Keratinocyte (primary cell): ENCODE results near the gene HIGD2A. TPM values are rescaled to one million over a fixed set of nuclear protein-coding genes. Genes with fewer than 3 reads are reported as not detected.

Experiments
- DNase-seq: peaks from one replicate; pipeline ENCODE4 v3.0.0-alpha.2; 2011; ENCODE audit warnings: low read depth, missing footprints, low spot score
- FAIRE-seq: peaks from 2 replicates; lab custom pipeline; 2011; peaks lifted over from hg19 to GRCh38; lab: Jason Lieb, UNC
- H2AFZ ChIP-seq: 2 replicates; pipeline ENCODE4 v1.6.0; 2012; ENCODE audit warnings: low read length, control low read depth, inconsistent platforms; ENCODE audit not compliant: control insufficient read depth
- H3K27ac ChIP-seq: 2 replicates; pipeline ENCODE4 v1.5.1; 2011; ENCODE audit warnings: low read length; ENCODE audit not compliant: control insufficient read depth, insufficient read depth
- H3K27me3 ChIP-seq: 3 replicates; pipeline ENCODE4 v1.6.0; 2011; ENCODE audit warnings: low read length; ENCODE audit not compliant: control insufficient read depth, insufficient read depth; ENCODE audit errors: extremely low read depth
- H3K36me3 ChIP-seq, 2 experiments: 2 replicates in 1 of 2; 3 replicates in 1 of 2; pipeline ENCODE4 v1.5.1; 2011; ENCODE audit warnings: low read length in 2 of 2, mild to moderate bottlenecking in 1 of 2; ENCODE audit not compliant: control insufficient read depth in 2 of 2, insufficient read depth in 2 of 2; ENCODE audit errors: extremely low read depth in 1 of 2
- H3K4me1 ChIP-seq: 3 replicates; pipeline ENCODE4 v1.5.1; 2011; ENCODE audit warnings: low read length; ENCODE audit not compliant: control insufficient read depth, insufficient read depth; ENCODE audit errors: extremely low read depth
- H3K4me2 ChIP-seq: 3 replicates; pipeline ENCODE4 v1.6.0; 2011; ENCODE audit warnings: low read depth, low read length; ENCODE audit not compliant: control insufficient read depth, insufficient read depth; ENCODE audit errors: extremely low read depth
- H3K4me3 ChIP-seq, 3 experiments: fragments of 200-600 bp in 1 of 3; sonication (generic) in 1 of 3; 2 replicates in 2 of 3; 3 replicates in 1 of 3; pipeline ENCODE4 v1.5.1; 2011 to 2016; ENCODE audit warnings: low read length in 3 of 3, mild to moderate bottlenecking in 3 of 3, control low read depth in 2 of 3, inconsistent platforms in 1 of 3, low read depth in 1 of 3, mixed read lengths in 1 of 3, mixed run types in 1 of 3, moderate library complexity in 1 of 3; ENCODE audit not compliant: control insufficient read depth in 2 of 3, insufficient read depth in 2 of 3; ENCODE audit errors: extremely low read depth in 1 of 3
- H3K79me2 ChIP-seq: 2 replicates; pipeline ENCODE4 v1.6.0; 2012; ENCODE audit warnings: low read length; ENCODE audit not compliant: control insufficient read depth, insufficient read depth
- H3K9ac ChIP-seq: 3 replicates; pipeline ENCODE4 v1.6.0; 2011; ENCODE audit warnings: low read length; ENCODE audit not compliant: control insufficient read depth, insufficient read depth; ENCODE audit errors: extremely low read depth
- H3K9me1 ChIP-seq: 3 replicates; pipeline ENCODE4 v1.6.0; 2011; ENCODE audit warnings: low read length; ENCODE audit not compliant: control insufficient read depth, insufficient read depth; ENCODE audit errors: extremely low read depth
- H3K9me3 ChIP-seq: 2 replicates; pipeline ENCODE4 v1.5.1; 2012; ENCODE audit warnings: low read depth, low read length; ENCODE audit not compliant: control insufficient read depth
- H4K20me1 ChIP-seq: 3 replicates; pipeline ENCODE4 v1.6.0; 2011; ENCODE audit warnings: low read length; ENCODE audit not compliant: control insufficient read depth, insufficient read depth; ENCODE audit errors: extremely low read depth
- EZH2 ChIP-seq: IDR thresholded peaks from one replicate; pipeline ENCODE4 v1.6.1; 2012; ENCODE audit warnings: inconsistent platforms, mild to moderate bottlenecking, low read length, moderate library complexity
- dilution Hi-C: fragments of 300-500 bp; cut with MboI; formaldehyde crosslinking; loops from one replicate; pipeline ENCODE4 v1.7.0; 2020; ENCODE audit warnings: low sequenced_read_pairs; ENCODE audit not compliant: extremely low pct_ligation_motif_present
- polyA plus RNA-seq, 5 experiments: library from polyadenylated mRNA; depleted of rRNA in 3 of 5; stranded (reverse) in 3 of 5; stranded (forward) in 1 of 5; unstranded in 1 of 5; fragments of >200 nt; gene quantifications; 1 replicate in 1 of 5; 2 replicates in 3 of 5; 3 replicates in 1 of 5; pipeline versions ENCODE4 v1.2.1 to v1.2.3, GENCODE V29; 2011 to 2012; ENCODE audit warnings: missing spikeins in 2 of 5, low read depth in 1 of 5, low replicate concordance in 1 of 5
- TF ChIP-seq, protein P1 (sequence below), 3 experiments: IDR thresholded peaks in 1 of 3; conservative IDR thresholded peaks in 1 of 3; optimal IDR thresholded peaks in 1 of 3; 2 replicates in 2 of 3; 3 replicates in 1 of 3; pipeline versions ENCODE3 to v1.5.1; 2011; ENCODE audit warnings: low read length in 3 of 3, mild to moderate bottlenecking in 3 of 3, moderate library complexity in 2 of 3, control low read depth in 1 of 3, inconsistent platforms in 1 of 3; ENCODE audit not compliant: insufficient read depth in 2 of 3; ENCODE audit errors: extremely low read depth in 1 of 3

Gene HIGD2A
- polyA plus RNA-seq, 1 donor (not counting 4 experiments of a cell fraction or from before 2014, with no cell fraction given) = 74.6 TPM

DNA sequence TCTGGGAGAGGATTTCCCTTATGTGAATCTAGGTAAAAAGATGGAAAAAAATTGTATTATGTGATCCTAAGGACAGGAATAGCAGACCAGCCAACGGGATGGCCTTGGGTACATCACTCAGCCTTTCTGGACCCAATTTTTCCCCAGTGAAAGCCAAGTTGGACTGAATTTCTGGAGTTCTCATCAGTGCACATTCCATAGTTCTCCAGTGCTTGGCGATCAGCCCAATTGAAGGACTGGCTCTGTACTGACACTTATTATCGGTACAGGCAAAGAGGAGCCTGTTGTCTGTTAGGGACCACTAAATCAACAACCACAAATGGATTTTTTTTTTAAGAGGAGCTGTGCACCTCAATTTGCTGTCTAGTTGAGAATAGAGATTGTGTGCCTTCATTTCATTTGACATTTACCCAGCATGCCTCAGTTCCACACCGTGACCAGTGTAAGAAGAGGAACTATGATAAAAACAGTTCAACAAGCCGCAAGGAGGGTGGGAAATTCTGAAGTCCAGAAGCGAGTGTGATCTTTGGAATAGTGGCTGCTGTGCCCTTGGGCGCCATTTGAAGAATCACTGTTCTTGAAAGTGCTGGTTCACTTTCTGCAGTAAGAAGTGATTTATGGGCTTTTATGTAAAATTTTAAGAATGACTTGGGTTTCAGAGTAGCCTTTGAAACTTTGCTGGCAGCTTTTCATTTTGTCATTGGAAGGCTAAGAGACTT lies 15.3 kb upstream of the HIGD2A start:
- H3K27me3 ChIP-seq = no peaks in the 10 kb centered on the region
- peaks cover 0 to 6% of the 10 kb centered on the region in 2 experiments for H3K36me3 ChIP-seq

DNA sequence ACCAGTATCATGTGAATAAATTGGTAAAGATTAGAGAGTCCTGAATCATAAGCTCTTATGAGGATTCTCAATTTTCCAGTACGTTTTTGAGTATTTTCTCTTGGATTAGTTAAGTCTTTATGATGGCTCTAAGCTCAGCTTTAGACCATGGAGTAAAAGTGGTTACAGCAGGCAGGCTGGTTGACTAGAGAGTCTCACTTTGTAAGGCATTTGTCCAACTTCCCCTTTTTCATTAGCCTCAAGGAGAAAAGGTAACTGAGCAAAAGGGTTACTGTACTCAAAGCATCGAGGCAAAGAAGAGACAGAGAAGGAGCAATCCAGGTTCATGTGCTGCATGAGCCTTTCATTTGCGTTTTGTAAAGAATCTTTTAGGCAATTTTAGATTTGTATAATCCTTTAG lies 8.7 kb upstream of the HIGD2A start:
- no peak for DNase-seq
- FAIRE-seq = no peak
- Histone ChIP-seq H3K9ac (no peak overlapping the region), H3K9me1 (no peaks in the 10 kb centered on the region), H3K9me3 (no peaks in the 10 kb centered on the region), H4K20me1 (no peaks in the 10 kb centered on the region), H3K36me3 (peaks cover 30 to 35% of the 10 kb centered on the region in 2 experiments), H3K4me2 (no peak overlapping the region), H3K27me3 (no peaks in the 10 kb centered on the region), H2AFZ (no peak overlapping the region), H3K4me3 (no peak overlapping the region), H3K79me2 (peaks cover under 1% of the 10 kb centered on the region), H3K4me1 (no peaks in the 10 kb centered on the region), H3K27ac (no peak overlapping the region)
- no peak for TF ChIP-seq EZH2
- TF ChIP-seq, protein P1, sequence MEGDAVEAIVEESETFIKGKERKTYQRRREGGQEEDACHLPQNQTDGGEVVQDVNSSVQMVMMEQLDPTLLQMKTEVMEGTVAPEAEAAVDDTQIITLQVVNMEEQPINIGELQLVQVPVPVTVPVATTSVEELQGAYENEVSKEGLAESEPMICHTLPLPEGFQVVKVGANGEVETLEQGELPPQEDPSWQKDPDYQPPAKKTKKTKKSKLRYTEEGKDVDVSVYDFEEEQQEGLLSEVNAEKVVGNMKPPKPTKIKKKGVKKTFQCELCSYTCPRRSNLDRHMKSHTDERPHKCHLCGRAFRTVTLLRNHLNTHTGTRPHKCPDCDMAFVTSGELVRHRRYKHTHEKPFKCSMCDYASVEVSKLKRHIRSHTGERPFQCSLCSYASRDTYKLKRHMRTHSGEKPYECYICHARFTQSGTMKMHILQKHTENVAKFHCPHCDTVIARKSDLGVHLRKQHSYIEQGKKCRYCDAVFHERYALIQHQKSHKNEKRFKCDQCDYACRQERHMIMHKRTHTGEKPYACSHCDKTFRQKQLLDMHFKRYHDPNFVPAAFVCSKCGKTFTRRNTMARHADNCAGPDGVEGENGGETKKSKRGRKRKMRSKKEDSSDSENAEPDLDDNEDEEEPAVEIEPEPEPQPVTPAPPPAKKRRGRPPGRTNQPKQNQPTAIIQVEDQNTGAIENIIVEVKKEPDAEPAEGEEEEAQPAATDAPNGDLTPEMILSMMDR (optimal IDR thresholded peaks at IDR 0.05 in 1 of 3, IDR thresholded peaks at IDR 0.05 in 1 of 3, conservative IDR thresholded peaks at IDR 0.05 in 1 of 3; ENCODE audit: extremely low read depth in 1 of 3, insufficient read depth in 2 of 3, low read length in 3 of 3) = no peak
- dilution Hi-C loops = no loop called here

More for the DNA sequence above, 15.3 kb upstream of the HIGD2A start:
- Histone ChIP-seq H3K9me1 (no peaks in the 10 kb centered on the region), H3K4me3 (no peak overlapping the region), H3K9ac (no peak overlapping the region), H3K79me2 (no peaks in the 10 kb centered on the region), H3K27ac (no peak overlapping the region), H3K9me3 (no peaks in the 10 kb centered on the region), H3K4me1 (no peaks in the 10 kb centered on the region), H2AFZ (no peak overlapping the region), H3K4me2 (no peak overlapping the region), H4K20me1 (no peaks in the 10 kb centered on the region)
- dilution Hi-C loops = no loop called here
- no peak for DNase-seq
- TF ChIP-seq EZH2 = no peak
- TF ChIP-seq, protein P1 (optimal IDR thresholded peaks at IDR 0.05 in 1 of 3, IDR thresholded peaks at IDR 0.05 in 1 of 3, conservative IDR thresholded peaks at IDR 0.05 in 1 of 3; ENCODE audit: extremely low read depth in 1 of 3, insufficient read depth in 2 of 3, low read length in 3 of 3) = no peak
- no peak for FAIRE-seq
